Transverse colon (tissue), 4 donors: Measurements from ENCODE around the gene ST3GAL3. TPM values are rescaled to one million over a fixed set of nuclear protein-coding genes. Genes with fewer than 3 reads are reported as not detected.

Experiments used
- DNase-seq: peaks from one replicate; pipeline ENCODE4 v3.0.0-alpha.2; 2019
- H3K27ac ChIP-seq, 4 donors: fragments of 200-600 bp; sonication (generic); 2 replicates each; pipeline ENCODE4 v1.5.1; 2016 to 2018; ENCODE audit warnings: inconsistent platforms in 4 of 4
- H3K27me3 ChIP-seq: fragments of 200-600 bp; sonication (generic); 2 replicates; pipeline ENCODE4 v1.5.1; 2017; ENCODE audit warnings: inconsistent platforms
- H3K36me3 ChIP-seq, 4 donors: fragments of 200-600 bp; sonication (generic); 2 replicates each; pipeline ENCODE4 v1.5.1; 2017 to 2019; ENCODE audit warnings: inconsistent platforms in 4 of 4
- H3K4me1 ChIP-seq, 4 donors: fragments of 200-600 bp; sonication (generic); 2 replicates each; pipeline ENCODE4 v1.5.1; 2017 to 2020; ENCODE audit warnings: inconsistent platforms in 4 of 4
- H3K4me3 ChIP-seq, 4 donors: fragments of 200-600 bp; sonication (generic); 1 replicate in 1 of 4; 2 replicates in 3 of 4; pipeline versions ENCODE4 v1.5.1 to v1.6.1; 2017 to 2019; ENCODE audit warnings: inconsistent platforms in 4 of 4
- H3K9me3 ChIP-seq, 2 donors: fragments of 200-600 bp; sonication (generic); 2 replicates each; pipeline ENCODE4 v1.5.1; 2017 to 2019; ENCODE audit warnings: inconsistent platforms in 2 of 2
- EP300 ChIP-seq: sonication (generic); formaldehyde crosslinking; IDR thresholded peaks from one replicate; pipeline ENCODE4 v1.6.1; 2017; ENCODE audit warnings: antibody characterized with exemption, low read depth
- POLR2A ChIP-seq: fragments of 450-650 bp; IDR thresholded peaks from one replicate; pipeline ENCODE4 v1.6.1; 2016; ENCODE audit warnings: antibody characterized with exemption, mild to moderate bottlenecking, moderate library complexity
- POLR2AphosphoS5 ChIP-seq, 3 donors: sonication (generic); formaldehyde crosslinking; IDR thresholded peaks; one replicate each; pipeline ENCODE4 v1.6.1; 2016; ENCODE audit warnings: antibody characterized with exemption in 3 of 3
- whole genome bisulfite sequencing, 2 donors: methylation state at CpG; one replicate each; pipeline ENCODE4 v1.1.5; 2018; ENCODE audit warnings: low coverage in 1 of 2; 5-methylcytosine and 5-hydroxymethylcytosine counted together
- in situ Hi-C, 4 donors: fragments of 200-750 bp; cut with MboI; loops; one replicate each; pipeline versions ENCODE4 v1.15.0 to v1.15.1; 2017; ENCODE audit warnings: low sequenced_read_pairs in 3 of 4, low pct_ligation_motif_present in 1 of 4, low pct_unique_long_range_greater_than_20kb in 1 of 4
- intact Hi-C: fragments of 100-400 bp; cut with DNase I; formaldehyde crosslinking; loops from one replicate; pipeline ENCODE4 v1.15.1; 2023; ENCODE audit warnings: low total_unique reads
- total RNA-seq, 4 donors: library from RNA; depleted of rRNA; stranded (reverse); fragments of >200 nt; gene quantifications; one replicate each; pipeline ENCODE4 v1.1.0, GENCODE V29; 2016
- TF ChIP-seq, protein P1 (sequence below), 5 experiments: fragments of 200-600 bp in 3 of 5; fragments of 450-650 bp in 2 of 5; sonication (generic) in 3 of 5; IDR thresholded peaks; 1 replicate in 2 of 5; 2 replicates in 3 of 5; pipeline ENCODE4 v1.5.1; 2016 to 2017; ENCODE audit warnings: antibody characterized with exemption in 5 of 5, inconsistent platforms in 3 of 5, mild to moderate bottlenecking in 2 of 5, moderate library complexity in 1 of 5

ST3GAL3 gene
- total RNA-seq, 4 donors from 2014 or later = 4.8 to 23.9 (median 9.7) TPM

GRCh38 chr1:43729816-43730463 lies 22.6 kb downstream of the ST3GAL3 start:
- WGBS, 2 donors = 90 to 93% methylated on average over 3 to 4 of the region's 4 CpGs
- H3K27ac ChIP-seq = no peak overlapping the region
- H3K27me3 ChIP-seq = no peaks in the 10 kb centered on the region
- no peaks in the 10 kb centered on the region for H3K36me3 ChIP-seq
- H3K4me1 ChIP-seq = no peaks in the 10 kb centered on the region
- no peak overlapping the region for H3K4me3 ChIP-seq
- DNase-seq = no peak
- intact Hi-C loops (no loop called here), in situ Hi-C loops (no loop called here)
- TF ChIP-seq EP300 (no peak), POLR2A (no peak), POLR2AphosphoS5 (IDR thresholded peaks at IDR 0.05) (no peak)
- TF ChIP-seq, protein P1, sequence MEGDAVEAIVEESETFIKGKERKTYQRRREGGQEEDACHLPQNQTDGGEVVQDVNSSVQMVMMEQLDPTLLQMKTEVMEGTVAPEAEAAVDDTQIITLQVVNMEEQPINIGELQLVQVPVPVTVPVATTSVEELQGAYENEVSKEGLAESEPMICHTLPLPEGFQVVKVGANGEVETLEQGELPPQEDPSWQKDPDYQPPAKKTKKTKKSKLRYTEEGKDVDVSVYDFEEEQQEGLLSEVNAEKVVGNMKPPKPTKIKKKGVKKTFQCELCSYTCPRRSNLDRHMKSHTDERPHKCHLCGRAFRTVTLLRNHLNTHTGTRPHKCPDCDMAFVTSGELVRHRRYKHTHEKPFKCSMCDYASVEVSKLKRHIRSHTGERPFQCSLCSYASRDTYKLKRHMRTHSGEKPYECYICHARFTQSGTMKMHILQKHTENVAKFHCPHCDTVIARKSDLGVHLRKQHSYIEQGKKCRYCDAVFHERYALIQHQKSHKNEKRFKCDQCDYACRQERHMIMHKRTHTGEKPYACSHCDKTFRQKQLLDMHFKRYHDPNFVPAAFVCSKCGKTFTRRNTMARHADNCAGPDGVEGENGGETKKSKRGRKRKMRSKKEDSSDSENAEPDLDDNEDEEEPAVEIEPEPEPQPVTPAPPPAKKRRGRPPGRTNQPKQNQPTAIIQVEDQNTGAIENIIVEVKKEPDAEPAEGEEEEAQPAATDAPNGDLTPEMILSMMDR (IDR thresholded peaks at IDR 0.05) = no peak
- H3K9me3 ChIP-seq = no peaks in the 10 kb centered on the region

GRCh38 chr1:43731867-43732531 lies 24.7 kb downstream of the ST3GAL3 start:
- DNase-seq = no peak
- TF ChIP-seq POLR2A (no peak), EP300 (no peak), POLR2AphosphoS5 (IDR thresholded peaks at IDR 0.05) (no peak)
- TF ChIP-seq, protein P1 (IDR thresholded peaks at IDR 0.05) = no peak
- no peak overlapping the region for H3K4me3 ChIP-seq
- 80 to 81% methylated on average over 6 to 7 of the region's 7 CpGs for WGBS, 2 donors
- H3K36me3 ChIP-seq = peaks cover 0 to 7% (median 0%) of the 10 kb centered on the region in 4 donors
- no peaks in the 10 kb centered on the region for H3K9me3 ChIP-seq
- intact Hi-C loops (no loop called here), in situ Hi-C loops (no loop called here)
- H3K27me3 ChIP-seq = no peaks in the 10 kb centered on the region
- no peaks in the 10 kb centered on the region for H3K4me1 ChIP-seq
- H3K27ac ChIP-seq = no peak overlapping the region

- in situ Hi-C loops = no loop called here
- intact Hi-C loops = no loop called here
These were observed 29.5 kb downstream of the ST3GAL3 start for GRCh38 chr1:43736819-43737218.

GRCh38 chr1:43742026-43742425 lies 34.7 kb downstream of the ST3GAL3 start:
- TF ChIP-seq, protein P1 (IDR thresholded peaks at IDR 0.05) = no peak
- no peak for TF ChIP-seq POLR2A
- no peak for TF ChIP-seq EP300
- TF ChIP-seq POLR2AphosphoS5 (IDR thresholded peaks at IDR 0.05) = no peak
- H3K4me1 ChIP-seq = no peaks in the 10 kb centered on the region
- H3K9me3 ChIP-seq = no peaks in the 10 kb centered on the region
- H3K36me3 ChIP-seq = no peaks in the 10 kb centered on the region
- no peaks in the 10 kb centered on the region for H3K27me3 ChIP-seq
- no peak overlapping the region for H3K27ac ChIP-seq
- in situ Hi-C loops (no loop called here), intact Hi-C loops (no loop called here)
- DNase-seq = no peak
- H3K4me3 ChIP-seq = no peak overlapping the region
- 83 to 93% methylated on average over 1 to 4 of the region's 4 CpGs for WGBS, 2 donors

More at GRCh38 chr1:43736819-43737218, 29.5 kb downstream of the ST3GAL3 start:
- WGBS, 2 donors = 63 to 81% methylated on average over 2 of the region's 2 CpGs
- no peaks in the 10 kb centered on the region for H3K9me3 ChIP-seq
- no peaks in the 10 kb centered on the region for H3K4me1 ChIP-seq
- H3K4me3 ChIP-seq = no peak overlapping the region
- TF ChIP-seq POLR2A = no peak
- TF ChIP-seq, protein P1 (IDR thresholded peaks at IDR 0.05) = no peak
- no peak for TF ChIP-seq POLR2AphosphoS5 (IDR thresholded peaks at IDR 0.05)
- no peak for TF ChIP-seq EP300
- no peak for DNase-seq
- no peak overlapping the region for H3K27ac ChIP-seq
- H3K27me3 ChIP-seq = no peaks in the 10 kb centered on the region
- peaks cover 0 to 7% (median 0%) of the 10 kb centered on the region in 4 donors for H3K36me3 ChIP-seq
